Thoracic aorta (tissue), 2 donors: Measurements from ENCODE around the gene CLEC2D. TPM values are rescaled to one million over a fixed set of nuclear protein-coding genes. Genes with fewer than 3 reads are reported as not detected.
A peak's percentile ranks its signal among the peaks of the same experiment; 100 is the strongest.

ENCODE experiments used
- ATAC-seq: fragments of 150-250 bp; one replicate; pipeline ENCODE4 v1.8.0; 2017; ENCODE audit warnings: low read depth; ENCODE audit not compliant: insufficient number of reproducible peaks, low FRiP score
- DNase-seq: peaks from one replicate; pipeline ENCODE4 v3.0.0-alpha.2; 2020; ENCODE audit warnings: low spot score
- H3K27ac ChIP-seq, 2 donors: fragments of 200-600 bp; sonication (generic); 1 replicate in 1 of 2; 2 replicates in 1 of 2; pipeline ENCODE4 v1.5.1; 2016; ENCODE audit warnings: mild to moderate bottlenecking in 2 of 2, moderate library complexity in 2 of 2
- H3K27me3 ChIP-seq: fragments of 200-600 bp; sonication (generic); replicated peaks from 2 replicates; pipeline ENCODE4 v1.6.0; 2016; ENCODE audit warnings: mild to moderate bottlenecking; ENCODE audit not compliant: insufficient read depth
- H3K36me3 ChIP-seq: fragments of 200-600 bp; sonication (generic); one replicate; pipeline ENCODE4 v1.5.1; 2016
- H3K4me1 ChIP-seq, 2 donors: fragments of 200-600 bp; sonication (generic); 1 replicate in 1 of 2; 2 replicates in 1 of 2; pipeline versions ENCODE4 v1.5.1 to v1.6.0; 2016; ENCODE audit warnings: low read depth in 2 of 2, mild to moderate bottlenecking in 1 of 2; ENCODE audit not compliant: control insufficient read depth in 1 of 2
- H3K4me3 ChIP-seq: fragments of 200-600 bp; sonication (generic); 2 replicates; pipeline ENCODE4 v1.5.1; 2016; ENCODE audit warnings: mild to moderate bottlenecking
- H3K9me3 ChIP-seq: fragments of 200-600 bp; sonication (generic); 2 replicates; pipeline ENCODE4 v1.5.1; 2016
- total RNA-seq, 2 donors: library from RNA; depleted of rRNA; stranded (reverse); fragments of >200 nt; gene quantifications; one replicate each; pipeline versions ENCODE4 v1.1.0 to v1.2.3, GENCODE V29; 2016
- TF ChIP-seq, protein P1 (sequence below): fragments of 200-600 bp; sonication (generic); IDR thresholded peaks from one replicate; pipeline ENCODE4 v1.5.1; 2019; ENCODE audit warnings: antibody characterized with exemption

CLEC2D gene
- total RNA-seq, 2 donors from 2014 or later: 19.2 to 30.8 TPM

DNA sequence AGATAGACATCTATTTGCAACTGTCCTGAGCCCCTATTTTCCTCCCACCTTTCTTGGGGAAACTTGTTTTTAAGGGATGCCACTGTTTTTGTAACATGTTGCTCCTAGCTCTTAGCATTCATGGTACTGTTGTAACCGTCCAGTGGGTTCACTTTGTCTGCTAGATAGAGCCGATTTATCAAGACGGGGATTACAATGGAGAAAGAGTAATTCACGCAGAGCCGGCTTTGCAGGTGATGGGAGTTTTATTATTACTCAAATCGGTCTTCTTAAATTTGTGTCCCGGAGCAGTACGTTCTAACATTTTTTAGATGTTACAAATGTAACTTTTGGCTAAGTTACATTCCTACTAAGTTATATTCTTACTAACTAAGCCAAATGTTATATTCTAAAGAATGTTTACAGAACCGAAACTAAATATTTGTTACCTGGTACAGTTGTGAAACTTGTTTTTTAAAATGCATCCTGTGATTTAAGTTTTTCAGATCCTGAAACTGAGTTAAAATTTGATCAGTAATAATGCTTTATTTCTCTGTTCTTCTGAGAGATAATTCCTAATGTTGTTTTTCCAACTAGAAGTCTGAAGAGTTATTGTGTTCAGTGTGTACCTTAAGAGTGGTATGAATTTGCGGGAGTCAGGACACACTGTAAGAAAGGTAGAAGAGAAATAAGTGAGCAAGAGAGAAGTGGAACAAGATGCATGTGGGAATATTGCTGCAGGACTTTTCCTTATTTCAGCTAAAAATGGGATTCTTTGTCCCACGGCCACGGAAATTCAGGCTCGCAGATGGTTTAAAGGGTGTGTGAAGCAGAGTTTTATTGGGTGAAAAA is 20.6 kb upstream of the CLEC2D start:
- Histone ChIP-seq H3K36me3 (peaks cover 2% of the 10 kb centered on the region), H3K27me3 (no peaks in the 10 kb centered on the region), H3K27ac (peak overlapping the region; percentile 57 to 64), H3K4me3 (peak overlapping the region; percentile 80), H3K9me3 (no peaks in the 10 kb centered on the region), H3K4me1 (peaks cover 0 to 28% of the 10 kb centered on the region in 2 donors)
- DNase-seq (no peak), ATAC-seq (no peak)
- TF ChIP-seq, protein P1, sequence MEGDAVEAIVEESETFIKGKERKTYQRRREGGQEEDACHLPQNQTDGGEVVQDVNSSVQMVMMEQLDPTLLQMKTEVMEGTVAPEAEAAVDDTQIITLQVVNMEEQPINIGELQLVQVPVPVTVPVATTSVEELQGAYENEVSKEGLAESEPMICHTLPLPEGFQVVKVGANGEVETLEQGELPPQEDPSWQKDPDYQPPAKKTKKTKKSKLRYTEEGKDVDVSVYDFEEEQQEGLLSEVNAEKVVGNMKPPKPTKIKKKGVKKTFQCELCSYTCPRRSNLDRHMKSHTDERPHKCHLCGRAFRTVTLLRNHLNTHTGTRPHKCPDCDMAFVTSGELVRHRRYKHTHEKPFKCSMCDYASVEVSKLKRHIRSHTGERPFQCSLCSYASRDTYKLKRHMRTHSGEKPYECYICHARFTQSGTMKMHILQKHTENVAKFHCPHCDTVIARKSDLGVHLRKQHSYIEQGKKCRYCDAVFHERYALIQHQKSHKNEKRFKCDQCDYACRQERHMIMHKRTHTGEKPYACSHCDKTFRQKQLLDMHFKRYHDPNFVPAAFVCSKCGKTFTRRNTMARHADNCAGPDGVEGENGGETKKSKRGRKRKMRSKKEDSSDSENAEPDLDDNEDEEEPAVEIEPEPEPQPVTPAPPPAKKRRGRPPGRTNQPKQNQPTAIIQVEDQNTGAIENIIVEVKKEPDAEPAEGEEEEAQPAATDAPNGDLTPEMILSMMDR: no peak

DNA sequence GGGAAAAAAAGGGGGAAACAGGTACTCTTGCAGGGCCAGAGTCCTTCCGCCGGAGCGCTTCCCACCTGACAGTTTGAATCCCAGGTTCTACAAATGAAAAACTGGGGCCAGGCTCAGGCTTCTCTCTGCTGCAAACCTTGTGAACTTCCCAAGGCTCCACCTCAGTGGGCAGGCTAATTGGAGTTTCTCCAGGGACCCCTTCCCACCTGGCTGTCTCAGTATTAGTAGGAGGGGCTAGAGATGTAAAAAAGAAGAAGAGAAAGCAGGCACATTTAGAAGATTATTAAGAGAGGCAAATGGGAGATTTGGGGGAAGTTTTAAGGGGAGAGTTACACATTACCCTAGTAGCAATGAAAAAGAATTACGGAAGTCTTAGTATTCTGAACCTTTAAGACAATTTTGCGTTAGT is 20.0 kb upstream of the CLEC2D start:
- DNase-seq (no peak), ATAC-seq (no peak)
- Histone ChIP-seq H3K36me3 (peaks cover 8% of the 10 kb centered on the region), H3K4me1 (peaks cover 0 to 28% of the 10 kb centered on the region in 2 donors), H3K4me3 (peak overlapping the region; percentile 80), H3K27me3 (no peaks in the 10 kb centered on the region), H3K9me3 (no peaks in the 10 kb centered on the region), H3K27ac (peak overlapping the region in 1 of 2 donors; percentile 48)
- TF ChIP-seq, protein P1: no peak

DNA sequence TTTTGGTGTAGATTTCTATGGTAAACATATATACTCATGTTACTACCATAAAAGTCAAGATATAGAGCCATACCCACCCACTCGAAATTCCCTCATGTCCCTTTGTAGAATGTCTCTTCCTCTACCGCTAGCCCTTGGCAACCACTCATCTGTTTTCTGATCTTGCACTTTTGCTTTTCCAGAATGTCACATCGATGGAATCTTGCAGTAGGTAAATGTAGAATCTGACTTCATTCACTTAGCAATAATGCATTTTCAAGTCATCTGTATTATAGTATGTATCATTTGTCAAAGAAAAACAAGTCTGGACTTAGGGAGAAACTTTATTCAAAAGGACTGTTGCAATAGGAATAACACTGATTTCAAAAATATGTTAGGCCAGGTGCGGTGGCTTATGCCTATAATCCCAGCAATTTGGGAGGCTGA is 19.3 kb upstream of the CLEC2D start:
- Histone ChIP-seq H3K27ac (peak overlapping the region in 1 of 2 donors; percentile 48), H3K4me1 (peaks cover 0 to 28% of the 10 kb centered on the region in 2 donors), H3K4me3 (peak overlapping the region; percentile 80), H3K9me3 (no peaks in the 10 kb centered on the region), H3K27me3 (no peaks in the 10 kb centered on the region), H3K36me3 (peaks cover 13% of the 10 kb centered on the region)
- ATAC-seq (no peak), DNase-seq (no peak)
- TF ChIP-seq, protein P1: no peak

- DNase-seq (no peak), ATAC-seq (no peak)
- Histone ChIP-seq H3K4me1 (peaks cover 0 to 28% of the 10 kb centered on the region in 2 donors), H3K27ac (no peak overlapping the region), H3K4me3 (no peak overlapping the region), H3K9me3 (no peaks in the 10 kb centered on the region), H3K27me3 (no peaks in the 10 kb centered on the region), H3K36me3 (peaks cover 13% of the 10 kb centered on the region)
- TF ChIP-seq, protein P1: no peak
Measured at GRCh38 chr12:9651265-9651729, 18.2 kb upstream of the CLEC2D start.

- no peaks in the 10 kb centered on the region for H3K4me1 ChIP-seq
- ATAC-seq: no peak
- no peak for DNase-seq
- TF ChIP-seq, protein P1: no peak
- no peaks in the 10 kb centered on the region for H3K27me3 ChIP-seq
- H3K9me3 ChIP-seq: no peaks in the 10 kb centered on the region
- H3K27ac ChIP-seq: no peak overlapping the region
- no peak overlapping the region for H3K4me3 ChIP-seq
- peaks cover 28% of the 10 kb centered on the region for H3K36me3 ChIP-seq
Measured at GRCh38 chr12:9660046-9660445, 9.5 kb upstream of the CLEC2D start.
